Transverse colon (tissue), 4 donors: ENCODE measurements around the gene NME5.

Experiments
- EP300 ChIP-seq: sonication (generic); formaldehyde crosslinking; IDR thresholded peaks from one replicate; pipeline ENCODE4 v1.6.1; 2017; ENCODE audit warnings: antibody characterized with exemption, low read depth
- POLR2A ChIP-seq: fragments of 450-650 bp; IDR thresholded peaks from one replicate; pipeline ENCODE4 v1.6.1; 2016; ENCODE audit warnings: antibody characterized with exemption, mild to moderate bottlenecking, moderate library complexity
- POLR2AphosphoS5 ChIP-seq, 3 donors: sonication (generic); formaldehyde crosslinking; IDR thresholded peaks; one replicate each; pipeline ENCODE4 v1.6.1; 2016; ENCODE audit warnings: antibody characterized with exemption in 3 of 3
- TF ChIP-seq, protein P1 (sequence below), 5 experiments: fragments of 200-600 bp in 3 of 5; fragments of 450-650 bp in 2 of 5; sonication (generic) in 3 of 5; IDR thresholded peaks; 1 replicate in 2 of 5; 2 replicates in 3 of 5; pipeline ENCODE4 v1.5.1; 2016 to 2017; ENCODE audit warnings: antibody characterized with exemption in 5 of 5, inconsistent platforms in 3 of 5, mild to moderate bottlenecking in 2 of 5, moderate library complexity in 1 of 5

DNA sequence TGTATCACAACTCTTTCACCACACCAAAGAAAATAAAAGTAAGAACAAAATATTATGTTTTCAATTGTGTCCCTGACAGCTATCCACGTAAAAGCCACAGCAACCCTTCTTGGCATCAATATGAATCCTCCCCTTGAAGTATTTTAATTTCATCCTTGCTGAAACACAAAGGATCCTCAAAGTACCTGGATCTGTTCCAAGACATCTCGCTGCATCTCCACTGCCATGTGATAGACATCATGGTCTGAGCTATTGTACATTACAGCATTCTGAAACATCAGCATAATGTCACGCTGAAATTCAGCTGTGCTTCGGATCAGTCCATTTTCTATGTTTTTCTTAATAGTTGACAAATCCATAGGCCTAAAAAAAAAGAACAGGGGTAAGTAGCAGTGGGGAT is 21.5 kb upstream of the NME5 start:
- TF ChIP-seq, protein P1, sequence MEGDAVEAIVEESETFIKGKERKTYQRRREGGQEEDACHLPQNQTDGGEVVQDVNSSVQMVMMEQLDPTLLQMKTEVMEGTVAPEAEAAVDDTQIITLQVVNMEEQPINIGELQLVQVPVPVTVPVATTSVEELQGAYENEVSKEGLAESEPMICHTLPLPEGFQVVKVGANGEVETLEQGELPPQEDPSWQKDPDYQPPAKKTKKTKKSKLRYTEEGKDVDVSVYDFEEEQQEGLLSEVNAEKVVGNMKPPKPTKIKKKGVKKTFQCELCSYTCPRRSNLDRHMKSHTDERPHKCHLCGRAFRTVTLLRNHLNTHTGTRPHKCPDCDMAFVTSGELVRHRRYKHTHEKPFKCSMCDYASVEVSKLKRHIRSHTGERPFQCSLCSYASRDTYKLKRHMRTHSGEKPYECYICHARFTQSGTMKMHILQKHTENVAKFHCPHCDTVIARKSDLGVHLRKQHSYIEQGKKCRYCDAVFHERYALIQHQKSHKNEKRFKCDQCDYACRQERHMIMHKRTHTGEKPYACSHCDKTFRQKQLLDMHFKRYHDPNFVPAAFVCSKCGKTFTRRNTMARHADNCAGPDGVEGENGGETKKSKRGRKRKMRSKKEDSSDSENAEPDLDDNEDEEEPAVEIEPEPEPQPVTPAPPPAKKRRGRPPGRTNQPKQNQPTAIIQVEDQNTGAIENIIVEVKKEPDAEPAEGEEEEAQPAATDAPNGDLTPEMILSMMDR (IDR thresholded peaks at IDR 0.05), result no peak
- no peak for TF ChIP-seq POLR2A
- TF ChIP-seq EP300, result no peak
- no peak for TF ChIP-seq POLR2AphosphoS5 (IDR thresholded peaks at IDR 0.05)
